ENCODE data around the gene TMEM184C.

The TMEM184C gene

DNA sequence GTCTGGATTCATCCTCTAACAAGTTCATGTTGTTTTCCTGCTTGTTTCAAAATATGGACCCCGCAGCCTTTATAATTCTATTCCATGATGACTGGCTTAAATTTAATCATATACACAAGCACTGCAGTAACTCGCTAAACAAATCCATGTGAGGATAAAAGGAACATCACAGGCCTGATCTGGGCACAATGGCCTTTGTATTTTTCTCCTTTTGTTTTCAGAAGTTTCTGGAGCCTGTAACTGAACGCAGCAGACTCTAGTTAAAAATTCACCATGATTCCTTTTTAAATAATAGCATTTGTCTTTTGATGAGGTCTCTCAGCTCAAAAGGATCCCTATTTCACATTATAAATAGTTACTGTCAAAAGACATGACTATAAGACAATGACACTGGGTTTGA, 30.2 kb upstream of the TMEM184C start:
- in situ Hi-C loops (cut with MboI; ENCODE audit: low pct_unique_long_range_greater_than_20kb, low sequenced_read_pairs, unreplicated experiment) = loop anchor here (25.0 kb wide), 1 partner anchor 425 kb away; no protein-coding TSS in a partner anchor
- TF ChIP-seq, protein P1, sequence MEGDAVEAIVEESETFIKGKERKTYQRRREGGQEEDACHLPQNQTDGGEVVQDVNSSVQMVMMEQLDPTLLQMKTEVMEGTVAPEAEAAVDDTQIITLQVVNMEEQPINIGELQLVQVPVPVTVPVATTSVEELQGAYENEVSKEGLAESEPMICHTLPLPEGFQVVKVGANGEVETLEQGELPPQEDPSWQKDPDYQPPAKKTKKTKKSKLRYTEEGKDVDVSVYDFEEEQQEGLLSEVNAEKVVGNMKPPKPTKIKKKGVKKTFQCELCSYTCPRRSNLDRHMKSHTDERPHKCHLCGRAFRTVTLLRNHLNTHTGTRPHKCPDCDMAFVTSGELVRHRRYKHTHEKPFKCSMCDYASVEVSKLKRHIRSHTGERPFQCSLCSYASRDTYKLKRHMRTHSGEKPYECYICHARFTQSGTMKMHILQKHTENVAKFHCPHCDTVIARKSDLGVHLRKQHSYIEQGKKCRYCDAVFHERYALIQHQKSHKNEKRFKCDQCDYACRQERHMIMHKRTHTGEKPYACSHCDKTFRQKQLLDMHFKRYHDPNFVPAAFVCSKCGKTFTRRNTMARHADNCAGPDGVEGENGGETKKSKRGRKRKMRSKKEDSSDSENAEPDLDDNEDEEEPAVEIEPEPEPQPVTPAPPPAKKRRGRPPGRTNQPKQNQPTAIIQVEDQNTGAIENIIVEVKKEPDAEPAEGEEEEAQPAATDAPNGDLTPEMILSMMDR (IDR thresholded peaks at IDR 0.05; ENCODE audit: extremely low read depth, insufficient read depth, missing control alignments) = no peak
- DNase-seq (ENCODE audit: low spot score) = no peak

DNA sequence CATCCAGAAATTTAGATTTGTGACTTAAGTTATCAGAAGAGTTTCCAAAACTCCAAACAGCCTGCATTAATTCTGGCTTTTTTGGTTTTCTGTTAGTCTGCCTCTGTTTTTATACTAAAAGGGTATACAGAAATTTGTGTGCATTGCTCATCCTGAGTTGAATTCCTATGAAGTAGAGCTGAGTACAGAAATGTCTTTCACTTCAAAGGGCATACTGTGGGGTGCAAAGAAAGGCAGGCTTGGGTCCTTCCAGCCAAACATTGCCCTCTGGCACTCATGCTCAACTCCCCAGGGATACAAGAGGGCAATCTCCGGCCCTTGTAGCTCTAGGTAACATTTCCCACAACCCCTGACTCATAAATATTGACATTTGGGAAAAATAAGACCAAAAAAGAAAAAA, 27.6 kb upstream of the TMEM184C start:
- in situ Hi-C loops (cut with MboI; ENCODE audit: low pct_unique_long_range_greater_than_20kb, low sequenced_read_pairs, unreplicated experiment) = loop anchor here (25.0 kb wide), 1 partner anchor 427 kb away; no protein-coding TSS in a partner anchor
- no peak for DNase-seq (ENCODE audit: low spot score)
- TF ChIP-seq, protein P1 (IDR thresholded peaks at IDR 0.05; ENCODE audit: extremely low read depth, insufficient read depth, missing control alignments) = no peak

DNA sequence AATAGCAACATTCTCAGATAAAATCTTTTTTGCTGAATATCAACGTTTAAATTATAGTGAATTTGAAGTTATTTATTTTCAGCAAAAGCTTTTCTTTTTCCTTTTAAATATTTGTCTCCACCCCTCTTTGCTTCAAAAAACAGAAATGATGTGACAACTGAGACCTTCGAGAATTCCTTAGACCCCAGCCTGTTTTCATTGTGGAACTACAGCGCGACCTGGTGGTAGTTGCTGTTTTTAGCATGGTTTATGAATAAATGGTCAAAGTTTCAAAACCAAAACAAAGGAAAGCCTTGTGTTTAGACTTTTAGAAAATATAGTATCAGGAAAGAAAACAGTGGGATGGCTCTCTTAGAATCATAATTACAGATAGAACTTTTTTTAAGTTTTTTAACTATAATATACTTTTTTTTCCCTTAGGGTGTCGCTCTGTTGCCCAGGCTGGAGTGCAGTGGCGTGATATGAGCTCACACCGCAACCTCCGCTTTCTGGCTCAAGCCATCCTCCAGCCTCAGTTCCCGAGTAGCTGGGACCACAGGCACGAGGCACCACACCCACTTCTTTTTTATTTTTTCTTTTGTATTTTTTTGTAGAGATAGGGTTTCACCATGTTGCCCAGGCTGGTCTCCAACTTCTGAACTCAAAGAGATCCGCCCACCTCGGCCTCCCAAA, 26.8 kb upstream of the TMEM184C start:
- in situ Hi-C loops (cut with MboI; ENCODE audit: low pct_unique_long_range_greater_than_20kb, low sequenced_read_pairs, unreplicated experiment) = loop anchor here (25.0 kb wide), 1 partner anchor 428 kb away; no protein-coding TSS in a partner anchor
- TF ChIP-seq, protein P1 (IDR thresholded peaks at IDR 0.05; ENCODE audit: extremely low read depth, insufficient read depth, missing control alignments) = peak; percentile 84
- peak; percentile 63 for DNase-seq (ENCODE audit: low spot score)

DNA sequence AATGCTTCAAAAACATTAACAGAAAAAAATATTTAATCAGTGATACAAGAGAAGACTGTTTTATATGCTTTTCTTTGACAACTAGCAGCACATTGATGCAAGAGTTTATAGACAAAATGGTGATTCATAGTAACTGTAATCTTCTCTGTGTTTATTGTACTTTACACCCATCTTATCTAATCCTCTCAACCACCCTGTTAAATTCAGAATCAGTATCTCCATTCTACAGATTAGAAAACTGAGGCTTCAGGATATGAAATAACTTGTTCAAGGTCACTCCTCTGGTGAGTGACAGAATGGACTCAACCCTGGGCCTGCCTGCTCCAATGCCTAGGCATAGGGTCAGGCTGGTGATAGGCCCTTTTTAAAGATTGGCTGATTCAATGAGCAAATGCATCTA, 26.1 kb upstream of the TMEM184C start:
- TF ChIP-seq, protein P1 (IDR thresholded peaks at IDR 0.05; ENCODE audit: extremely low read depth, insufficient read depth, missing control alignments) = no peak
- DNase-seq (ENCODE audit: low spot score) = no peak
- in situ Hi-C loops (cut with MboI; ENCODE audit: low pct_unique_long_range_greater_than_20kb, low sequenced_read_pairs, unreplicated experiment) = loop anchor here (25.0 kb wide), 1 partner anchor 429 kb away; no protein-coding TSS in a partner anchor

DNA sequence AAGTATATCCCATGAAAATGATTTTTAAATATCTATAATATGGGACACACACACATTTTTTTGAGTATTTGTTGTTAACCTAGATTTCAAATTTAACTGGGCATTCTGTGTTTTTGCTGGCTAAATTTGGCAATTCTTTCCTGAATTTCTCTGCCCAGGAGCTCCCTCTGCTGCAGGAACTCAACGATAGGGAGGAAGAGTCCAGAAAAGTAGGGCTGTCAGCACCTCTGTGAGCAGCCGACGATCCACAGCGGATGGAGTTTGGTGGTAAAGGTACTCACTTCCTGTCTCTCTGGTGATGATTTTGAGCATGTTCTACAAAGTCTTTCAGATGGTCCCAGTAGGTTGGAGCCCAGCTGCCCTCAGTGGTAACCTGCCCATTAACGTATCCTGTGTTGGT, 23.1 kb upstream of the TMEM184C start:
- TF ChIP-seq, protein P1 (IDR thresholded peaks at IDR 0.05; ENCODE audit: extremely low read depth, insufficient read depth, missing control alignments) = no peak
- no peak for DNase-seq (ENCODE audit: low spot score)
- in situ Hi-C loops (cut with MboI; ENCODE audit: low pct_unique_long_range_greater_than_20kb, low sequenced_read_pairs, unreplicated experiment) = loop anchor here (25.0 kb wide), 1 partner anchor 432 kb away; no protein-coding TSS in a partner anchor

DNA sequence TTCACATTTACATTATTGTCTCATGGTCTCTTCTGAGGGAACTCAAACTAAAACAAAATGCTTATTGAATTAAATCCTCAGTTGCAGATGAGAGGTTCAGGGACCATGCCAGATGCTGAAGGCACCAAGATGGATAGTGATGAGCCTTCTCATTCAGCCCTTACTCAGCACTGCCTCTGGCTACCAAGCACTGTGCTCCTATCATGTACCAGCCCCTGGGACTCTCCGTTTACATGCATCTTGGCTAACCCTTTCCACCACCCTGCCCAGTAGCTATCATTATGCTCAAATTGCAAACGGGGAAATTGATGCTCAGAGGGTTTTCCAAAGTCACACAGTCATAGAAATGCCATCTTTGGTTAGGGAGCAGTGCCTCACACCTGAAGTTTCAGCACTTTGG, 22.6 kb upstream of the TMEM184C start:
- TF ChIP-seq, protein P1 (IDR thresholded peaks at IDR 0.05; ENCODE audit: extremely low read depth, insufficient read depth, missing control alignments) = no peak
- in situ Hi-C loops (cut with MboI; ENCODE audit: low pct_unique_long_range_greater_than_20kb, low sequenced_read_pairs, unreplicated experiment) = loop anchor here (25.0 kb wide), 1 partner anchor 432 kb away; no protein-coding TSS in a partner anchor

More for the DNA sequence above, 22.6 kb upstream of the TMEM184C start:
- no peak for DNase-seq (ENCODE audit: low spot score)
